Measurements from ENCODE around the gene RAMP1.

RAMP1 gene

GRCh38 chr2:237885111-237885930 is 25.9 kb downstream of the RAMP1 start:
- DNase-seq: no peak
- H3K14ac ChIP-seq (ENCODE audit: low read length): peak overlapping the region; percentile 58
- H2AFZ ChIP-seq (ENCODE audit: insufficient read depth, low read length, poor library complexity): no peak overlapping the region
- H3K4me1 ChIP-seq (ENCODE audit: control insufficient read depth in 1 of 2, insufficient read depth in 2 of 2, low read length in 2 of 2): peaks cover 27 to 28% of the 10 kb centered on the region in 2 experiments
- no peak overlapping the region for H3K4me3 ChIP-seq (ENCODE audit: low read depth, low read length)
- peak overlapping the region; percentile 16 for H3K4ac ChIP-seq (ENCODE audit: low read depth, low read length)
- H3K79me1 ChIP-seq (ENCODE audit: low read length): peaks cover 19% of the 10 kb centered on the region
- H4K8ac ChIP-seq (ENCODE audit: low read depth, low read length): peak overlapping the region; percentile 40
- peak overlapping the region; percentile 5 for H3K4me2 ChIP-seq (ENCODE audit: low read length)
- no peak overlapping the region for H3K9ac ChIP-seq (ENCODE audit: low read length)
- peak overlapping the region; percentile 23 for H2BK5ac ChIP-seq (ENCODE audit: low read depth, low read length, poor library complexity)
- H3K18ac ChIP-seq (ENCODE audit: low read length): peak overlapping the region; percentile 24
- peak overlapping the region; percentile 77 for H2BK120ac ChIP-seq (ENCODE audit: insufficient read depth, low read length, poor library complexity)
- peaks cover 0 to 2% of the 10 kb centered on the region in 2 experiments for H3K36me3 ChIP-seq (ENCODE audit: control insufficient read depth in 1 of 2, insufficient read depth in 2 of 2, low read length in 2 of 2)
- H2BK12ac ChIP-seq (ENCODE audit: low read length): peak overlapping the region; percentile 53
- no peaks in the 10 kb centered on the region for H3K9me3 ChIP-seq (ENCODE audit: insufficient read depth, low read depth, low read length)
- H4K91ac ChIP-seq (ENCODE audit: low read depth, low read length): peak overlapping the region; percentile 84
- no peak overlapping the region for H4K12ac ChIP-seq (ENCODE audit: low read depth, low read length)
- H3K27ac ChIP-seq (ENCODE audit: low read depth, low read length): peak overlapping the region; percentile 81
- peak overlapping the region; percentile 85 for H2AK5ac ChIP-seq (ENCODE audit: low read length)
- H3K23ac ChIP-seq (ENCODE audit: low read length): no peak overlapping the region
- no CpG with 5 or more reads among the region's 27 CpGs for WGBS (ENCODE audit: extremely low coverage, insufficient coverage, insufficient read length)
- H3K27me3 ChIP-seq (ENCODE audit: insufficient read depth, low read length): no peaks in the 10 kb centered on the region
- no peaks in the 10 kb centered on the region for H3K79me2 ChIP-seq (ENCODE audit: control insufficient read depth, insufficient read depth, low read length, poor library complexity)

- Histone ChIP-seq H3K79me2 (ENCODE audit: control insufficient read depth, insufficient read depth, low read length, poor library complexity) (no peaks in the 10 kb centered on the region), H2BK5ac (ENCODE audit: low read depth, low read length, poor library complexity) (peak overlapping the region; percentile 89), H2BK120ac (ENCODE audit: insufficient read depth, low read length, poor library complexity) (peak overlapping the region; percentile 84), H2AK5ac (ENCODE audit: low read length) (peak overlapping the region; percentile 76), H3K79me1 (ENCODE audit: low read length) (peaks cover 19% of the 10 kb centered on the region), H2AFZ (ENCODE audit: insufficient read depth, low read length, poor library complexity) (peak overlapping the region; percentile 72), H4K12ac (ENCODE audit: low read depth, low read length) (peak overlapping the region; percentile 13), H3K4me2 (ENCODE audit: low read length) (peak overlapping the region; percentile 5), H2BK12ac (ENCODE audit: low read length) (peak overlapping the region; percentile 72), H3K14ac (ENCODE audit: low read length) (peak overlapping the region; percentile 85), H4K91ac (ENCODE audit: low read depth, low read length) (peak overlapping the region; percentile 97), H3K27ac (ENCODE audit: low read depth, low read length) (peak overlapping the region; percentile 81), H3K9me3 (ENCODE audit: insufficient read depth, low read depth, low read length) (no peaks in the 10 kb centered on the region), H3K27me3 (ENCODE audit: insufficient read depth, low read length) (no peaks in the 10 kb centered on the region), H3K4me3 (ENCODE audit: low read depth, low read length) (no peak overlapping the region), H3K36me3 (ENCODE audit: control insufficient read depth in 1 of 2, insufficient read depth in 2 of 2, low read length in 2 of 2) (peaks cover 0 to 2% of the 10 kb centered on the region in 2 experiments), H4K8ac (ENCODE audit: low read depth, low read length) (peak overlapping the region; percentile 72), H3K23ac (ENCODE audit: low read length) (no peak overlapping the region), H3K18ac (ENCODE audit: low read length) (peak overlapping the region; percentile 94), H3K9ac (ENCODE audit: low read length) (no peak overlapping the region), H3K4me1 (ENCODE audit: control insufficient read depth in 1 of 2, insufficient read depth in 2 of 2, low read length in 2 of 2) (peaks cover 27 to 28% of the 10 kb centered on the region in 2 experiments), H3K4ac (ENCODE audit: low read depth, low read length) (peak overlapping the region; percentile 76)
- DNase-seq: no peak
- no CpG with 5 or more reads among the region's 26 CpGs for WGBS (ENCODE audit: extremely low coverage, insufficient coverage, insufficient read length)
These were observed 26.7 kb downstream of the RAMP1 start for GRCh38 chr2:237885931-237886684.

GRCh38 chr2:237886685-237887481 is 27.5 kb downstream of the RAMP1 start:
- Histone ChIP-seq H2AK5ac (ENCODE audit: low read length) (peak overlapping the region; percentile 59), H2BK5ac (ENCODE audit: low read depth, low read length, poor library complexity) (peak overlapping the region; percentile 89), H3K4me2 (ENCODE audit: low read length) (peak overlapping the region; percentile 5), H3K27me3 (ENCODE audit: insufficient read depth, low read length) (no peaks in the 10 kb centered on the region), H2AFZ (ENCODE audit: insufficient read depth, low read length, poor library complexity) (no peak overlapping the region), H3K23ac (ENCODE audit: low read length) (no peak overlapping the region), H3K14ac (ENCODE audit: low read length) (peak overlapping the region; percentile 63), H3K4ac (ENCODE audit: low read depth, low read length) (peak overlapping the region; percentile 25), H3K9me3 (ENCODE audit: insufficient read depth, low read depth, low read length) (no peaks in the 10 kb centered on the region), H2BK12ac (ENCODE audit: low read length) (peak overlapping the region; percentile 72), H2BK120ac (ENCODE audit: insufficient read depth, low read length, poor library complexity) (peak overlapping the region; percentile 84), H3K9ac (ENCODE audit: low read length) (no peak overlapping the region), H4K91ac (ENCODE audit: low read depth, low read length) (peak overlapping the region; percentile 97), H3K4me3 (ENCODE audit: low read depth, low read length) (no peak overlapping the region), H4K8ac (ENCODE audit: low read depth, low read length) (peak overlapping the region; percentile 57), H3K4me1 (ENCODE audit: control insufficient read depth in 1 of 2, insufficient read depth in 2 of 2, low read length in 2 of 2) (peaks cover 27 to 28% of the 10 kb centered on the region in 2 experiments), H4K12ac (ENCODE audit: low read depth, low read length) (no peak overlapping the region), H3K18ac (ENCODE audit: low read length) (peak overlapping the region; percentile 94), H3K79me1 (ENCODE audit: low read length) (peaks cover 19% of the 10 kb centered on the region), H3K79me2 (ENCODE audit: control insufficient read depth, insufficient read depth, low read length, poor library complexity) (no peaks in the 10 kb centered on the region), H3K27ac (ENCODE audit: low read depth, low read length) (peak overlapping the region; percentile 81), H3K36me3 (ENCODE audit: control insufficient read depth in 1 of 2, insufficient read depth in 2 of 2, low read length in 2 of 2) (no peaks in the 10 kb centered on the region)
- no CpG with 5 or more reads among the region's 23 CpGs for WGBS (ENCODE audit: extremely low coverage, insufficient coverage, insufficient read length)
- DNase-seq: no peak

GRCh38 chr2:237888389-237888788 is 29.0 kb downstream of the RAMP1 start:
- Histone ChIP-seq H3K4me3 (ENCODE audit: low read depth, low read length) (no peak overlapping the region), H3K4me2 (ENCODE audit: low read length) (no peak overlapping the region), H4K91ac (ENCODE audit: low read depth, low read length) (no peak overlapping the region), H3K79me2 (ENCODE audit: control insufficient read depth, insufficient read depth, low read length, poor library complexity) (no peaks in the 10 kb centered on the region), H2BK12ac (ENCODE audit: low read length) (no peak overlapping the region), H2AK5ac (ENCODE audit: low read length) (no peak overlapping the region), H3K9me3 (ENCODE audit: insufficient read depth, low read depth, low read length) (no peaks in the 10 kb centered on the region), H3K14ac (ENCODE audit: low read length) (no peak overlapping the region), H2BK120ac (ENCODE audit: insufficient read depth, low read length, poor library complexity) (no peak overlapping the region), H3K4me1 (ENCODE audit: control insufficient read depth in 1 of 2, insufficient read depth in 2 of 2, low read length in 2 of 2) (peaks cover 27 to 28% of the 10 kb centered on the region in 2 experiments), H2AFZ (ENCODE audit: insufficient read depth, low read length, poor library complexity) (no peak overlapping the region), H4K12ac (ENCODE audit: low read depth, low read length) (no peak overlapping the region), H3K79me1 (ENCODE audit: low read length) (peaks cover 19% of the 10 kb centered on the region), H2BK5ac (ENCODE audit: low read depth, low read length, poor library complexity) (no peak overlapping the region), H3K27me3 (ENCODE audit: insufficient read depth, low read length) (no peaks in the 10 kb centered on the region), H3K27ac (ENCODE audit: low read depth, low read length) (no peak overlapping the region), H3K23ac (ENCODE audit: low read length) (no peak overlapping the region), H3K4ac (ENCODE audit: low read depth, low read length) (no peak overlapping the region), H3K18ac (ENCODE audit: low read length) (no peak overlapping the region), H3K36me3 (ENCODE audit: control insufficient read depth in 1 of 2, insufficient read depth in 2 of 2, low read length in 2 of 2) (no peaks in the 10 kb centered on the region), H3K9ac (ENCODE audit: low read length) (no peak overlapping the region), H4K8ac (ENCODE audit: low read depth, low read length) (no peak overlapping the region)
- no CpG with 5 or more reads among the region's 2 CpGs for WGBS (ENCODE audit: extremely low coverage, insufficient coverage, insufficient read length)
- DNase-seq: peak in 1 of 2 donors; percentile 51
